ENCODE measurements around the gene UBQLN4.
"Not testable (repeated sequence)": the region's sequence is repeated elsewhere in the genome, so short reads cannot be mapped to it uniquely, and the experiment has no call there.

UBQLN4 gene

GRCh38 chr1:156080863-156081179, 27.2 kb upstream of the UBQLN4 start:
- DNase-seq = no peak

- DNase-seq = no peak
These were observed 26.8 kb upstream of the UBQLN4 start for GRCh38 chr1:156080241-156080862.

- no peak for DNase-seq
These were observed 26.2 kb upstream of the UBQLN4 start for GRCh38 chr1:156079762-156080161.

- no peak for DNase-seq
These were observed 25.1 kb upstream of the UBQLN4 start for GRCh38 chr1:156078728-156079127.

GRCh38 chr1:156077430-156077760, 23.8 kb upstream of the UBQLN4 start:
- no peak for DNase-seq

- no peak for DNase-seq
These were observed 23.2 kb upstream of the UBQLN4 start for GRCh38 chr1:156076609-156077429.

GRCh38 chr1:156075775-156076204, 22.2 kb upstream of the UBQLN4 start:
- no peak for DNase-seq

GRCh38 chr1:156075162-156075561, 21.6 kb upstream of the UBQLN4 start:
- DNase-seq = no peak

GRCh38 chr1:156074661-156075060, 21.1 kb upstream of the UBQLN4 start:
- DNase-seq = no peak

GRCh38 chr1:156073740-156074139, 20.1 kb upstream of the UBQLN4 start:
- DNase-seq = no peak

- no peak for DNase-seq
These were observed 19.6 kb upstream of the UBQLN4 start for GRCh38 chr1:156073110-156073687.

GRCh38 chr1:156072251-156072650, 18.7 kb upstream of the UBQLN4 start:
- no peak for DNase-seq

- DNase-seq = not testable (repeated sequence)
These were observed 17.8 kb upstream of the UBQLN4 start for GRCh38 chr1:156071332-156071816.

GRCh38 chr1:156070548-156070947, 16.9 kb upstream of the UBQLN4 start:
- no peak for DNase-seq

- no peak for DNase-seq
These were observed 16.2 kb upstream of the UBQLN4 start for GRCh38 chr1:156069490-156070455.

GRCh38 chr1:156067262-156067661, 13.7 kb upstream of the UBQLN4 start:
- no peak for DNase-seq

GRCh38 chr1:156065871-156066270, 12.3 kb upstream of the UBQLN4 start:
- no peak for DNase-seq

- DNase-seq = no peak
These were observed 11.6 kb upstream of the UBQLN4 start for GRCh38 chr1:156065212-156065611.

- DNase-seq = no peak
These were observed 11.0 kb upstream of the UBQLN4 start for GRCh38 chr1:156064615-156065014.

GRCh38 chr1:156063997-156064285, 10.3 kb upstream of the UBQLN4 start:
- DNase-seq = no peak

GRCh38 chr1:156062189-156062588, 8.6 kb upstream of the UBQLN4 start:
- no peak for DNase-seq

GRCh38 chr1:156060937-156061636, 7.5 kb upstream of the UBQLN4 start, which contains the start of gene RAB25:
Gene RAB25, plus strand, starts transcription at chr1:156061160. Its CDS starts 241 bp downstream, at chr1:156061401.
- no peak for DNase-seq
